Astrocyte (in vitro differentiated cells and primary cell): ENCODE results near the gene DISC1. TPM values are rescaled to one million over a fixed set of nuclear protein-coding genes. Genes with fewer than 3 reads are reported as not detected.
"Not testable (repeated sequence)": the region's sequence is repeated elsewhere in the genome, so short reads cannot be mapped to it uniquely, and the experiment has no call there.

Experiments used
- DNase-seq: peaks from one replicate; pipeline ENCODE4 v3.0.0-alpha.2; 2010; ENCODE audit warnings: low read depth
- FAIRE-seq: peaks from 2 replicates; lab custom pipeline; 2011; peaks lifted over from hg19 to GRCh38; lab: Jason Lieb, UNC
- H2AFZ ChIP-seq: 2 replicates; pipeline ENCODE4 v1.6.0; 2012; ENCODE audit warnings: low read depth, low read length, inconsistent platforms
- H3K27ac ChIP-seq: 2 replicates; pipeline ENCODE4 v1.5.1; 2011; ENCODE audit warnings: low read depth, low read length, inconsistent platforms
- H3K27me3 ChIP-seq: 2 replicates; pipeline ENCODE4 v1.6.0; 2011; ENCODE audit warnings: low read length, inconsistent platforms; ENCODE audit not compliant: insufficient read depth
- H3K36me3 ChIP-seq: 2 replicates; pipeline ENCODE4 v1.5.1; 2011; ENCODE audit warnings: low read length, inconsistent platforms; ENCODE audit not compliant: insufficient read depth
- H3K4me1 ChIP-seq: 2 replicates; pipeline ENCODE4 v1.5.1; 2011; ENCODE audit warnings: low read length, inconsistent platforms; ENCODE audit not compliant: insufficient read depth
- H3K4me2 ChIP-seq: 2 replicates; pipeline ENCODE4 v1.6.0; 2012; ENCODE audit warnings: low read length, inconsistent platforms
- H3K4me3 ChIP-seq: 2 replicates; pipeline ENCODE4 v1.5.1; 2011; ENCODE audit warnings: low read depth, mild to moderate bottlenecking, low read length, inconsistent platforms; ENCODE audit not compliant: insufficient read depth
- H3K79me2 ChIP-seq: 2 replicates; pipeline ENCODE4 v1.6.0; 2012; ENCODE audit warnings: mild to moderate bottlenecking, low read length, inconsistent platforms; ENCODE audit not compliant: insufficient read depth
- H3K9ac ChIP-seq: 2 replicates; pipeline ENCODE4 v1.6.0; 2012; ENCODE audit warnings: mild to moderate bottlenecking, low read length, inconsistent platforms
- H3K9me3 ChIP-seq: 2 replicates; pipeline ENCODE4 v1.5.1; 2012; ENCODE audit warnings: low read depth, mild to moderate bottlenecking, low read length, inconsistent platforms; ENCODE audit not compliant: insufficient read depth
- H4K20me1 ChIP-seq: 2 replicates; pipeline ENCODE4 v1.6.0; 2012; ENCODE audit warnings: low read length, inconsistent platforms; ENCODE audit not compliant: insufficient read depth
- H3K27ac Mint-ChIP-seq: one replicate; pipeline ENCODE4 v1.8.0; 2021; ENCODE audit warnings: mild to moderate bottlenecking, mixed read lengths; ENCODE audit not compliant: unreplicated experiment
- H3K27me3 Mint-ChIP-seq: one replicate; pipeline ENCODE4 v1.8.0; 2021; ENCODE audit warnings: low read depth, mixed read lengths; ENCODE audit not compliant: unreplicated experiment
- H3K36me3 Mint-ChIP-seq: one replicate; pipeline ENCODE4 v1.8.0; 2021; ENCODE audit warnings: low read depth, mixed read lengths; ENCODE audit not compliant: unreplicated experiment
- H3K4me1 Mint-ChIP-seq: one replicate; pipeline ENCODE4 v1.8.0; 2021; ENCODE audit warnings: low read depth, mixed read lengths; ENCODE audit not compliant: unreplicated experiment
- H3K4me3 Mint-ChIP-seq: one replicate; pipeline ENCODE4 v1.8.0; 2021; ENCODE audit warnings: mild to moderate bottlenecking, moderate library complexity, mixed read lengths; ENCODE audit not compliant: unreplicated experiment
- H3K9me3 Mint-ChIP-seq: one replicate; pipeline ENCODE4 v1.8.0; 2021; ENCODE audit warnings: mild to moderate bottlenecking, mixed read lengths; ENCODE audit not compliant: unreplicated experiment
- CTCF ChIP-seq: IDR thresholded peaks from 2 replicates; pipeline ENCODE4 v1.5.1; 2011; ENCODE audit warnings: low read depth, mild to moderate bottlenecking, inconsistent platforms, low read length, moderate library complexity; ENCODE audit not compliant: insufficient read depth
- EZH2 ChIP-seq: IDR thresholded peaks from 2 replicates; pipeline ENCODE4 v1.6.1; 2012; ENCODE audit warnings: mild to moderate bottlenecking, low read length, inconsistent platforms; ENCODE audit not compliant: insufficient read depth
- total RNA-seq: library from RNA; stranded (reverse); gene quantifications from 2 replicates; pipeline ENCODE4 v1.2.1, GENCODE V29; 2021

Gene DISC1
- total RNA-seq, 1 donor from 2014 or later: 9.1 TPM

DNA sequence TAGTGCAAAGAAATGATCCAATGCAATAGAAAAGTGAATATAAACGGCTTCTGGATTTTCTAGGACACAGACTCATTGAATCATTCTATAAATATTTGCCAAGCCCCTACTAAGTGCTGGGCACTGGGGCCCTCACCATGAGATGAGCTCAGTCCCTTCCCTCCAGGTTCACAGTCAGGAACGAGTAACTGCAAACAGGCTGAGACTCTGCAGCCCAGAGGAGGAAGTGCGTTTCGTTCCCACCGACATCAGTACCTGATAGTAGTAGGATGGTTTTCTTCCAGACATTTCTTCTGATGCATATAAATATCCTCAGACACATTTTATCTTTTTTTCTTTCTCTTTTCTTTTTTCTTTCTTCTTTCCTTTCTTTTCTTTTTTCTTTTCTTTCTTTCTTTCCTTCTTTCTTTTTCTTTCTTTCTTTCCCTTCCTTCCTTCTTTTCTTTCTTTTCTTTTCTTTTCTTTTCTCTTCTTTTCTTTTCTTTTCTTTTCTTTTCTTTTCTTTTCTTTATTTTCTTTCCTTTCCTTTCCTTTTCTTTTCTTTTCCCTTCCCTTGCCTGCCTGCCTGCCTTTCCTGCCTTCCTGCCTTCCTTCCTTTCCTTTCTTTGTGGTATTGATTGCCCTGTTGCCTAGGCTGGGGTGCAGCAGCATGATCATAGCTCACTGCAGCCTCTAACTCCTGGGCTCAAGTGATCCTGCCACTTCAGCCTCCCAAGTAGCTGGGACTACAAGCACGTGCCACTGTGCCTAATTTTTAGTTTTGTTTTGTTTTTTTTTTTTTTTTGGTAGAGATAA is 135.4 kb downstream of the DISC1 start:
- Mint-ChIP-seq H3K36me3 (peaks cover 11% of the 10 kb centered on the region), H3K27me3 (no peaks in the 10 kb centered on the region)

GRCh38 chr1:231763456-231763855 is 136.9 kb downstream of the DISC1 start:
- DNase-seq (no peak), FAIRE-seq (no peak)
- Mint-ChIP-seq H3K27me3 (no peaks in the 10 kb centered on the region), H3K4me1 (no peaks in the 10 kb centered on the region), H3K4me3 (no peak overlapping the region), H3K36me3 (peaks cover 10% of the 10 kb centered on the region), H3K9me3 (no peaks in the 10 kb centered on the region), H3K27ac (no peak overlapping the region)
- H2AFZ ChIP-seq: no peak overlapping the region
- no peaks in the 10 kb centered on the region for H3K79me2 ChIP-seq
- H3K9ac ChIP-seq: no peak overlapping the region
- no peaks in the 10 kb centered on the region for H3K36me3 ChIP-seq
- H3K4me1 ChIP-seq: no peaks in the 10 kb centered on the region
- no peaks in the 10 kb centered on the region for H4K20me1 ChIP-seq
- no peak overlapping the region for H3K4me2 ChIP-seq
- no peaks in the 10 kb centered on the region for H3K9me3 ChIP-seq
- TF ChIP-seq CTCF (no peak), EZH2 (no peak)
- H3K27me3 ChIP-seq: no peaks in the 10 kb centered on the region
- no peak overlapping the region for H3K4me3 ChIP-seq
- no peak overlapping the region for H3K27ac ChIP-seq

More for the DNA sequence above, 135.4 kb downstream of the DISC1 start:
- TF ChIP-seq CTCF (no peak), EZH2 (no peak)
- Histone ChIP-seq H3K4me2 (no peak overlapping the region), H3K27me3 (no peaks in the 10 kb centered on the region), H3K4me3 (no peak overlapping the region), H3K4me1 (no peaks in the 10 kb centered on the region), H3K79me2 (no peaks in the 10 kb centered on the region), H3K36me3 (no peaks in the 10 kb centered on the region), H2AFZ (no peak overlapping the region), H3K9ac (no peak overlapping the region), H3K9me3 (no peaks in the 10 kb centered on the region), H4K20me1 (no peaks in the 10 kb centered on the region), H3K27ac (no peak overlapping the region)
- DNase-seq: no peak
- no peak overlapping the region for H3K4me3 Mint-ChIP-seq
- no peak for FAIRE-seq
- no peaks in the 10 kb centered on the region for H3K4me1 Mint-ChIP-seq
- no peak overlapping the region for H3K27ac Mint-ChIP-seq
- H3K9me3 Mint-ChIP-seq: no peaks in the 10 kb centered on the region

- H4K20me1 ChIP-seq, H3K27ac ChIP-seq, H3K9me3 Mint-ChIP-seq, H3K4me3 Mint-ChIP-seq, H3K27me3 Mint-ChIP-seq, H3K9ac ChIP-seq, FAIRE-seq, H2AFZ ChIP-seq, H3K79me2 ChIP-seq, H3K4me2 ChIP-seq, H3K27me3 ChIP-seq, H3K36me3 ChIP-seq, H3K27ac Mint-ChIP-seq, H3K4me1 ChIP-seq, DNase-seq, H3K9me3 ChIP-seq, H3K4me3 ChIP-seq, H3K4me1 Mint-ChIP-seq: not testable (repeated sequence)
- peaks cover 10% of the 10 kb centered on the region for H3K36me3 Mint-ChIP-seq
These were observed 139.2 kb downstream of the DISC1 start for GRCh38 chr1:231765825-231766224.
